Measurements from ENCODE around the gene UBA5.

DNA sequence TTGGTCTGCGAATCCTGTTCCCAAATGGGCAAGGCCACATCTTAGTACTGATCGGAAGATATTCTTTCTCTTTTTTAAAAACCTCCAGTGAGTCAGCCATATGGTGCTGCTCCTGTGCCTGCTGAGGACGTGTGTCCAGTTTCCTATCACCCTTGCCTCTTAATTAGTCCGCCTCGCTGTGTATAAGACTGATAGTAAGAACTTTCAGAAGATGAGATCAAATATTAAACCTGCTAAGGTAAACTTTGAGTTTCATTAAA, 612 bp downstream of the UBA5 start:
- TF ChIP-seq, protein P1, sequence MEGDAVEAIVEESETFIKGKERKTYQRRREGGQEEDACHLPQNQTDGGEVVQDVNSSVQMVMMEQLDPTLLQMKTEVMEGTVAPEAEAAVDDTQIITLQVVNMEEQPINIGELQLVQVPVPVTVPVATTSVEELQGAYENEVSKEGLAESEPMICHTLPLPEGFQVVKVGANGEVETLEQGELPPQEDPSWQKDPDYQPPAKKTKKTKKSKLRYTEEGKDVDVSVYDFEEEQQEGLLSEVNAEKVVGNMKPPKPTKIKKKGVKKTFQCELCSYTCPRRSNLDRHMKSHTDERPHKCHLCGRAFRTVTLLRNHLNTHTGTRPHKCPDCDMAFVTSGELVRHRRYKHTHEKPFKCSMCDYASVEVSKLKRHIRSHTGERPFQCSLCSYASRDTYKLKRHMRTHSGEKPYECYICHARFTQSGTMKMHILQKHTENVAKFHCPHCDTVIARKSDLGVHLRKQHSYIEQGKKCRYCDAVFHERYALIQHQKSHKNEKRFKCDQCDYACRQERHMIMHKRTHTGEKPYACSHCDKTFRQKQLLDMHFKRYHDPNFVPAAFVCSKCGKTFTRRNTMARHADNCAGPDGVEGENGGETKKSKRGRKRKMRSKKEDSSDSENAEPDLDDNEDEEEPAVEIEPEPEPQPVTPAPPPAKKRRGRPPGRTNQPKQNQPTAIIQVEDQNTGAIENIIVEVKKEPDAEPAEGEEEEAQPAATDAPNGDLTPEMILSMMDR (IDR thresholded peaks at IDR 0.05; ENCODE audit: low read depth, low read length): no peak
- TF ChIP-seq POLR2A (IDR thresholded peaks at IDR 0.05; ENCODE audit: extremely low read depth, insufficient read length): no peak
- TF ChIP-seq, protein P2, sequence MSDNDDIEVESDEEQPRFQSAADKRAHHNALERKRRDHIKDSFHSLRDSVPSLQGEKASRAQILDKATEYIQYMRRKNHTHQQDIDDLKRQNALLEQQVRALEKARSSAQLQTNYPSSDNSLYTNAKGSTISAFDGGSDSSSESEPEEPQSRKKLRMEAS (IDR thresholded peaks at IDR 0.05; ENCODE audit: low read depth, low read length): no peak
- no peak for TF ChIP-seq MYC (IDR thresholded peaks at IDR 0.05; ENCODE audit: low read depth, low read length)
